Osteocyte (in vitro differentiated cells): ENCODE results near the gene UBE3D. TPM values are rescaled to one million over a fixed set of nuclear protein-coding genes. Genes with fewer than 3 reads are reported as not detected.

ENCODE experiments used
- DNase-seq: peaks from one replicate; pipeline ENCODE4 v3.0.0; 2021; ENCODE audit warnings: mixed read lengths; ENCODE audit not compliant: unreplicated experiment; ENCODE audit errors: extremely low spot score
- H3K27ac Mint-ChIP-seq: one replicate; pipeline ENCODE4 v1.8.0; 2021; ENCODE audit warnings: mild to moderate bottlenecking, mixed read lengths; ENCODE audit not compliant: unreplicated experiment
- H3K27me3 Mint-ChIP-seq: one replicate; pipeline ENCODE4 v1.8.0; 2021; ENCODE audit warnings: mixed read lengths; ENCODE audit not compliant: unreplicated experiment
- H3K36me3 Mint-ChIP-seq: one replicate; pipeline ENCODE4 v1.8.0; 2021; ENCODE audit warnings: mixed read lengths; ENCODE audit not compliant: unreplicated experiment
- H3K4me1 Mint-ChIP-seq: one replicate; pipeline ENCODE4 v1.8.0; 2021; ENCODE audit warnings: mixed read lengths; ENCODE audit not compliant: unreplicated experiment
- H3K4me3 Mint-ChIP-seq: one replicate; pipeline ENCODE4 v1.8.0; 2021; ENCODE audit warnings: mild to moderate bottlenecking, moderate library complexity, mixed read lengths; ENCODE audit not compliant: unreplicated experiment
- H3K9me3 Mint-ChIP-seq: one replicate; pipeline ENCODE4 v1.8.0; 2021; ENCODE audit warnings: mixed read lengths; ENCODE audit not compliant: unreplicated experiment
- CTCF ChIP-seq: fragments of 200-600 bp; sonication (generic); IDR thresholded peaks from 2 replicates; pipeline ENCODE4 v1.5.0; 2021; ENCODE audit warnings: antibody characterized with exemption, mild to moderate bottlenecking, moderate library complexity
- total RNA-seq: library from RNA; stranded (reverse); gene quantifications from 2 replicates; pipeline ENCODE4 v1.2.1, GENCODE V29; 2021

UBE3D gene
- total RNA-seq, 1 donor from 2014 or later, result 4.8 TPM

GRCh38 chr6:83069633-83070032 lies 4.0 kb upstream of the UBE3D start:
- TF ChIP-seq CTCF, result no peak
- Mint-ChIP-seq H3K36me3 (no peaks in the 10 kb centered on the region), H3K4me3 (no peak overlapping the region)

GRCh38 chr6:83068616-83069015 lies 3.0 kb upstream of the UBE3D start:
- H3K36me3 Mint-ChIP-seq, result no peaks in the 10 kb centered on the region
- peak overlapping the region; percentile 70 for H3K27ac Mint-ChIP-seq

More at GRCh38 chr6:83069633-83070032, 4.0 kb upstream of the UBE3D start:
- Mint-ChIP-seq H3K27me3 (no peaks in the 10 kb centered on the region), H3K27ac (no peak overlapping the region), H3K9me3 (no peaks in the 10 kb centered on the region), H3K4me1 (peaks cover 23% of the 10 kb centered on the region)
- no peak for DNase-seq

GRCh38 chr6:83067448-83068439 lies 2.1 kb upstream of the UBE3D start, which contains the start of gene DOP1A:
DOP1A (plus strand) TSS chr6:83067671; CDS start chr6:83096978, 29,307 bp downstream.
- Mint-ChIP-seq H3K27me3 (no peaks in the 10 kb centered on the region), H3K9me3 (no peaks in the 10 kb centered on the region), H3K4me3 (peak within 1 kb of the TSS; percentile 87), H3K27ac (peak within 1 kb of the TSS; percentile 75), H3K36me3 (peaks cover under 1% of the 10 kb centered on the region), H3K4me1 (peaks cover 30% of the 10 kb centered on the region)
- peak; percentile 98 for DNase-seq
- TF ChIP-seq CTCF, result peak; percentile 99

More at GRCh38 chr6:83068616-83069015, 3.0 kb upstream of the UBE3D start:
- H3K9me3 Mint-ChIP-seq, result no peaks in the 10 kb centered on the region
- peak overlapping the region; percentile 87 for H3K4me3 Mint-ChIP-seq
- no peaks in the 10 kb centered on the region for H3K27me3 Mint-ChIP-seq
- H3K4me1 Mint-ChIP-seq, result peaks cover 29% of the 10 kb centered on the region
- no peak for DNase-seq
- no peak for TF ChIP-seq CTCF

GRCh38 chr6:83062225-83062624 lies 3.4 kb downstream of the UBE3D start:
- no peaks in the 10 kb centered on the region for H3K27me3 Mint-ChIP-seq
- no peak for TF ChIP-seq CTCF
- no peaks in the 10 kb centered on the region for H3K9me3 Mint-ChIP-seq
- DNase-seq, result no peak
- H3K27ac Mint-ChIP-seq, result no peak overlapping the region
- H3K4me1 Mint-ChIP-seq, result peaks cover 22% of the 10 kb centered on the region
- no peak overlapping the region for H3K4me3 Mint-ChIP-seq
- H3K36me3 Mint-ChIP-seq, result peaks cover 11% of the 10 kb centered on the region

- Mint-ChIP-seq H3K27me3 (no peaks in the 10 kb centered on the region), H3K27ac (no peak overlapping the region), H3K36me3 (peaks cover 18% of the 10 kb centered on the region), H3K4me1 (peaks cover 22% of the 10 kb centered on the region), H3K4me3 (no peak overlapping the region), H3K9me3 (no peaks in the 10 kb centered on the region)
- no peak for TF ChIP-seq CTCF
- DNase-seq, result no peak
These were observed 4.5 kb downstream of the UBE3D start for GRCh38 chr6:83061190-83061589.
